Calu3 (cell line): ENCODE measurements around the gene EGR1. TPM values are rescaled to one million over a fixed set of nuclear protein-coding genes. Genes with fewer than 3 reads are reported as not detected.
"Not testable (repeated sequence)": the region's sequence is repeated elsewhere in the genome, so short reads cannot be mapped to it uniquely, and the experiment has no call there.

Experiments used
- BruUV-seq: library from RNA; stranded (reverse); fragments of 400-500 nt; replicated peaks from 2 replicates; lab custom pipeline; 2021; lab: Mats Ljungman, UMichigan
- CTCF ChIA-PET: fragments of 300-600 bp; sonication (Branson Sonifier 250); formaldehyde crosslinking; loops from one replicate; lab custom pipeline; 2022; ENCODE audit warnings: antibody characterized with exemption; lab: Charles Lee
- DNase-seq: peaks from one replicate; pipeline ENCODE4 v3.0.0; 2022
- H3K27ac Mint-ChIP-seq: one replicate; pipeline ENCODE4 v1.8.0; 2022; ENCODE audit warnings: mixed read lengths; ENCODE audit not compliant: unreplicated experiment
- H3K27me3 Mint-ChIP-seq: one replicate; pipeline ENCODE4 v1.8.0; 2022; ENCODE audit warnings: mixed read lengths; ENCODE audit not compliant: unreplicated experiment
- H3K36me3 Mint-ChIP-seq: one replicate; pipeline ENCODE4 v1.8.0; 2022; ENCODE audit warnings: mild to moderate bottlenecking, moderate library complexity, mixed read lengths; ENCODE audit not compliant: insufficient read depth, unreplicated experiment
- H3K4me1 Mint-ChIP-seq: one replicate; pipeline ENCODE4 v1.8.0; 2022; ENCODE audit warnings: mild to moderate bottlenecking, low read depth, mixed read lengths; ENCODE audit not compliant: unreplicated experiment
- H3K4me3 Mint-ChIP-seq: one replicate; pipeline ENCODE4 v1.8.0; 2022; ENCODE audit warnings: mild to moderate bottlenecking, low read depth, moderate library complexity, mixed read lengths; ENCODE audit not compliant: unreplicated experiment
- H3K9me3 Mint-ChIP-seq: one replicate; pipeline ENCODE4 v1.8.0; 2022; ENCODE audit warnings: low read depth, mixed read lengths; ENCODE audit not compliant: unreplicated experiment
- CTCF ChIP-seq: fragments of 200-600 bp; IDR thresholded peaks from one replicate; pipeline ENCODE4 v1.8.0; 2022; ENCODE audit warnings: antibody characterized with exemption; ENCODE audit not compliant: unreplicated experiment
- intact Hi-C: fragments of 100-400 bp; cut with micrococcal nuclease; formaldehyde crosslinking; loops from one replicate; pipeline ENCODE4 v1.10.0; 2022; ENCODE audit not compliant: unreplicated experiment
- total RNA-seq: library from RNA; stranded (reverse); gene quantifications from 2 replicates; pipeline ENCODE4 v1.2.3, GENCODE V29; 2022

EGR1 gene
- total RNA-seq, 1 experiment from 2014 or later = 97.0 TPM

DNA sequence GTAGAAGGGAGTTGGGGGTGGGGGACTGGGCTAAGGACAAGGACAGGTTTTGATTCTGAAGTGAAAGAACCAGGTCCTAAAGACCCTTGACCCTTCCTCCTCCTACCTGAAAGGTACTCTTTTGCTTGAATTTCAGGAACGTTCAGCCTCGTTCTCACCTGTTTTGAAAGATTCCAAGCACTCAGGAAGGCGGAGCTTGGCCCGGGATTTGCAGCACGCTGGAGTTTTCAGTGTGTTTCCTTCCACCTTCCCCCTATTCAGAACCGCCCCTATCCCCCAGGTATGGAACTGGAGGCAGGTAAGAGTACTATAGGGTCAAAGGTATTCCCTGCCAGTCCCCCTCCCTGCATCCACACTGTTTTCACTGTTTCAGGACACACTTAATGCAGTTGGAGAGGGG is 7.1 kb downstream of the EGR1 start:
- no TSS peak for BruUV-seq
- Mint-ChIP-seq H3K9me3 (no peaks in the 10 kb centered on the region), H3K4me3 (no peak overlapping the region), H3K27me3 (peaks cover 34% of the 10 kb centered on the region), H3K36me3 (peaks cover 52% of the 10 kb centered on the region), H3K27ac (peak overlapping the region; percentile 48), H3K4me1 (peaks cover 27% of the 10 kb centered on the region)
- intact Hi-C loops = no loop called here
- CTCF ChIA-PET = no interaction called here
- no peak for DNase-seq
- no peak for TF ChIP-seq CTCF

DNA sequence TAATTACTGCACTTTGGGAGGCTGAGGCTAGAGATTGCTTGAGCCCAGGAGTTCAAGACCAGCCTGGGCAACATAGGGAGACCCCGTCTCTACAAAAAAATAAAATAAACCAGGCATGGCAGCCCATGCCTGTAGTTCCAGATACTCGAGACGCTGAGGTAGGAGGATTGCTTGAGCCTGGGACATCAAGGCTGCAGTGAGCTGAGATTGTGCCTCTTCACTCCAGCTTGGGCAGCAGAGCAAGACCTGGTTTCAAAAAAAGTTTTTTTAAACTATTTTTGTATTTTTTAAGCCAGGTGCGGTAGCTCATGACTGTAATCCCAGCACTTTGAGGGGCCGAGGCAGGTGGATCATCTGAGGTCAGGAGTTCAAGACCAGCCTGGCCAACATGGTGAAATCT is 7.9 kb downstream of the EGR1 start:
- DNase-seq, H3K9me3 Mint-ChIP-seq, intact Hi-C loops, H3K4me3 Mint-ChIP-seq, H3K27ac Mint-ChIP-seq, BruUV-seq: not testable (repeated sequence)
- peaks cover 26% of the 10 kb centered on the region for H3K27me3 Mint-ChIP-seq
- peaks cover 44% of the 10 kb centered on the region for H3K36me3 Mint-ChIP-seq
- peaks cover 19% of the 10 kb centered on the region for H3K4me1 Mint-ChIP-seq
- CTCF ChIA-PET = interaction anchor here (0.6 kb wide), 1 partner anchor 146 kb away, joined by 3 read pairs; no protein-coding TSS in a partner anchor

DNA sequence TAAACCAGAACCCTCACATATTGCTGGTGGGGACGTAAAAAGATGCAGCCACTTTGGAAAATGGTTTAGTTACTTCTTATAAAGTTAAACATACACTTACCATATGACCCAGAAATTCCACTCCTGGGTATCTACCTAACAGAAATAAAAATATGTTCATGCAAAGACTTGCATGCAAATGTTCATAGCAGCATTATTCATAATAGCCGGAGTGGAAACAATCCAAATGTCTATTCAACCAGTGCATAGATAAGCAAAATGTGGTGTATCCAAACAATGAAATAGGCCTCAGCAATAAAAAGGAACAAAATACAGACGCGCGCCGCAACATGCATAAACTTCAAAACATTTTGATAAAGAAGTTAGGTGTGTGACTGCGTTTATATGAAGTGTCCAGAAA is 11.6 kb downstream of the EGR1 start:
- BruUV-seq = no TSS peak
- no peak overlapping the region for H3K27ac Mint-ChIP-seq
- CTCF ChIA-PET = no interaction called here
- peaks cover 8% of the 10 kb centered on the region for H3K27me3 Mint-ChIP-seq
- no peak for TF ChIP-seq CTCF
- H3K4me1 Mint-ChIP-seq = no peaks in the 10 kb centered on the region
- H3K9me3 Mint-ChIP-seq = no peaks in the 10 kb centered on the region
- intact Hi-C loops = no loop called here
- H3K36me3 Mint-ChIP-seq = peaks cover 11% of the 10 kb centered on the region
- H3K4me3 Mint-ChIP-seq = no peak overlapping the region
- DNase-seq = no peak

DNA sequence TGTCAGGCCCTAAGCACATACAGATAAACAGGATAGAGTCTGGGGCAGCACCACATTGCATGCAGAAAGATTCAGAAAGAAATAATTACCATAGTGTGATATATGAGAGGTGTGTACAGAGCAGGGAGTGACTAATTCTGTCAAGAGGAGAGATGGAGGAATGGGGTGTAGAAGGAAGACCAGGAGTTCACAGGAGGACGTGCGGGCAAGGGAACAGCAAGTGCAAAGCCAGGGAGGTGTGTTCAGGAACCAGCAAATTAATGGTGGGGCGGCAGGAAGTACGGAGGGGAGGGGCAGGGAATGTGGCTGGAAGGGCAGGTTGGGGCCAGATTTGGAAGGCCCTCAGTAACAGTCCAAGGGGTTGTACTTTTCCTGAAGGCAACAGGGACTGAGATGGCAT is 17.4 kb downstream of the EGR1 start:
- intact Hi-C loops = no loop called here
- BruUV-seq = no TSS peak
- Mint-ChIP-seq H3K36me3 (no peaks in the 10 kb centered on the region), H3K27me3 (peaks cover 7% of the 10 kb centered on the region), H3K27ac (no peak overlapping the region), H3K4me1 (peaks cover 8% of the 10 kb centered on the region), H3K9me3 (no peaks in the 10 kb centered on the region), H3K4me3 (no peak overlapping the region)
- DNase-seq = no peak
- CTCF ChIA-PET = no interaction called here
- TF ChIP-seq CTCF = no peak

DNA sequence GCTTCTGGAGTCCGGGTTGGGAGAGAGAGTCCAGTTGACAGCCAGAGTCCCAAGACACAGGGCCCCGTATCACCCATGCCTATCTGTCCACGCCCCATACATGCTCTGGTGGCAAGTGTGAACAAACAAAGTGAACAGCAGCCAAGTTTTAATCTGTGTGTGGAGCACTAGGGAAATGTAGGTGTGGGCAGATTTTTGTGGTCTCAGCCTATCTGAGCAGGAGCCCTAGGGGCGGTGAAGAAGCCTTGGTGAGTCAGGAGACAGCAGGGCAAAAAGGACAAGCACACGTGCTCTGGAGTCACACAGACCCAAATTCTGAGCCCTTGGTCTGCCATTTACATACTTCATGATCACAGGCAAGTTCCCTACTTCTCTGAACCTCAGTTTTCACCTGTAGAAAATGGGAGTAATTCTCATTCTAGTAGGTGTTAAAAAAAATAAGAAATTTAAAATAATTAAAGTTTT is 23.2 kb downstream of the EGR1 start:
- peaks cover 11% of the 10 kb centered on the region for H3K4me1 Mint-ChIP-seq
- intact Hi-C loops = no loop called here
- peaks cover 39% of the 10 kb centered on the region for H3K27me3 Mint-ChIP-seq
- DNase-seq = no peak
- no peaks in the 10 kb centered on the region for H3K9me3 Mint-ChIP-seq
- no peak for TF ChIP-seq CTCF
- H3K36me3 Mint-ChIP-seq = peaks cover 16% of the 10 kb centered on the region
- no peak overlapping the region for H3K4me3 Mint-ChIP-seq
- CTCF ChIA-PET = no interaction called here
- BruUV-seq = no TSS peak
- no peak overlapping the region for H3K27ac Mint-ChIP-seq
